Measurements from ENCODE around the gene CYSLTR2. TPM values are rescaled to one million over a fixed set of nuclear protein-coding genes. Genes with fewer than 3 reads are reported as not detected.

CYSLTR2 gene
- polyA plus RNA-seq, 1 donor from 2014 or later, result 0.19 TPM

GRCh38 chr13:48630291-48630690 lies 23.4 kb upstream of the CYSLTR2 start:
- H3K9ac ChIP-seq (ENCODE audit: low read length), result no peak overlapping the region
- H4K20me1 ChIP-seq (ENCODE audit: insufficient read depth), result no peaks in the 10 kb centered on the region
- H3K79me2 ChIP-seq (replicated peaks; ENCODE audit: insufficient read depth, low read length), result no peaks in the 10 kb centered on the region
- no peaks in the 10 kb centered on the region for H3K27me3 ChIP-seq (ENCODE audit: insufficient read depth, low read depth, low read length)
- H3K9me3 ChIP-seq (ENCODE audit: low read length), result no peaks in the 10 kb centered on the region
- no peak overlapping the region for H3K27ac ChIP-seq (ENCODE audit: low read length)
- no peak overlapping the region for H3K4me3 ChIP-seq (ENCODE audit: low read length)
- H3K9me2 ChIP-seq (ENCODE audit: insufficient read depth, low read length), result no peaks in the 10 kb centered on the region
- no peaks in the 10 kb centered on the region for H3F3A ChIP-seq (ENCODE audit: insufficient read depth, low read length, poor library complexity, severe bottlenecking)
- H3K36me3 ChIP-seq (ENCODE audit: insufficient read depth, low read length), result no peaks in the 10 kb centered on the region
- H3K4me2 ChIP-seq (ENCODE audit: low read length), result no peak overlapping the region
- H2AFZ ChIP-seq (ENCODE audit: low read depth, low read length), result no peak overlapping the region
- TF ChIP-seq POLR2AphosphoS5 (IDR thresholded peaks at IDR 0.05) (no peak), TAF1 (IDR thresholded peaks at IDR 0.05; ENCODE audit: low read depth) (no peak), RAD21 (conservative IDR thresholded peaks at IDR 0.05) (no peak), CTCF (IDR thresholded peaks at IDR 0.05; ENCODE audit: poor library complexity, severe bottlenecking) (no peak), MXI1 (conservative IDR thresholded peaks at IDR 0.05; ENCODE audit: poor library complexity, severe bottlenecking) (no peak), SMC3 (conservative IDR thresholded peaks at IDR 0.05; ENCODE audit: poor library complexity) (no peak)

DNA sequence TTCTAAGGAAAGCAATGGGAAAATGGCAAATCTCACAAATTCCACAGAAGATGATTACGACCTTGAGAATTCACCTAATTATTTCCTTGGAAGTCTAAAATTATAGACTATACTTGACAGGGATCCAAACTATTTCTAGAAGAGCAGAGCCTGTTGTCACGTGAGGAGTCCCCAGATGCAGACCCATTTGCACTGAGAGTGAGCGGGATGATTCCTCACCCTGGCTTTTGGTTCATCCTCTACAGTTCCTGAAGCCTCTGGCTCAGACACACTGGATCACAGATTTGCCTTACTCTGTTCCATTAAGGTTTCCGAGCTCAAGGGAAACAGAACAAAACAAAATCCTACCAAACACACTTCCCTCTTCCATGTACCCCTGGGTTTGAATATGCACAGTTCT lies 23.0 kb upstream of the CYSLTR2 start:
- no peaks in the 10 kb centered on the region for H3F3A ChIP-seq (ENCODE audit: insufficient read depth, low read length, poor library complexity, severe bottlenecking)
- H3K9me3 ChIP-seq (ENCODE audit: low read length), result no peaks in the 10 kb centered on the region
- H3K36me3 ChIP-seq (ENCODE audit: insufficient read depth, low read length), result no peaks in the 10 kb centered on the region
- H3K27ac ChIP-seq (ENCODE audit: low read length), result no peak overlapping the region
- no peak overlapping the region for H3K4me3 ChIP-seq (ENCODE audit: low read length)
- no peak overlapping the region for H2AFZ ChIP-seq (ENCODE audit: low read depth, low read length)
- no peak overlapping the region for H3K9ac ChIP-seq (ENCODE audit: low read length)
- TF ChIP-seq MXI1 (conservative IDR thresholded peaks at IDR 0.05; ENCODE audit: poor library complexity, severe bottlenecking), result no peak
- no peak for TF ChIP-seq EZH2 (IDR thresholded peaks at IDR 0.05; ENCODE audit: borderline replicate concordance, insufficient read depth, low read length, poor library complexity, severe bottlenecking)
- TF ChIP-seq EP300 (conservative IDR thresholded peaks at IDR 0.05; ENCODE audit: poor library complexity, severe bottlenecking), result no peak
- TF ChIP-seq CTCF (IDR thresholded peaks at IDR 0.05; ENCODE audit: poor library complexity, severe bottlenecking), result no peak
- TF ChIP-seq, protein P1, sequence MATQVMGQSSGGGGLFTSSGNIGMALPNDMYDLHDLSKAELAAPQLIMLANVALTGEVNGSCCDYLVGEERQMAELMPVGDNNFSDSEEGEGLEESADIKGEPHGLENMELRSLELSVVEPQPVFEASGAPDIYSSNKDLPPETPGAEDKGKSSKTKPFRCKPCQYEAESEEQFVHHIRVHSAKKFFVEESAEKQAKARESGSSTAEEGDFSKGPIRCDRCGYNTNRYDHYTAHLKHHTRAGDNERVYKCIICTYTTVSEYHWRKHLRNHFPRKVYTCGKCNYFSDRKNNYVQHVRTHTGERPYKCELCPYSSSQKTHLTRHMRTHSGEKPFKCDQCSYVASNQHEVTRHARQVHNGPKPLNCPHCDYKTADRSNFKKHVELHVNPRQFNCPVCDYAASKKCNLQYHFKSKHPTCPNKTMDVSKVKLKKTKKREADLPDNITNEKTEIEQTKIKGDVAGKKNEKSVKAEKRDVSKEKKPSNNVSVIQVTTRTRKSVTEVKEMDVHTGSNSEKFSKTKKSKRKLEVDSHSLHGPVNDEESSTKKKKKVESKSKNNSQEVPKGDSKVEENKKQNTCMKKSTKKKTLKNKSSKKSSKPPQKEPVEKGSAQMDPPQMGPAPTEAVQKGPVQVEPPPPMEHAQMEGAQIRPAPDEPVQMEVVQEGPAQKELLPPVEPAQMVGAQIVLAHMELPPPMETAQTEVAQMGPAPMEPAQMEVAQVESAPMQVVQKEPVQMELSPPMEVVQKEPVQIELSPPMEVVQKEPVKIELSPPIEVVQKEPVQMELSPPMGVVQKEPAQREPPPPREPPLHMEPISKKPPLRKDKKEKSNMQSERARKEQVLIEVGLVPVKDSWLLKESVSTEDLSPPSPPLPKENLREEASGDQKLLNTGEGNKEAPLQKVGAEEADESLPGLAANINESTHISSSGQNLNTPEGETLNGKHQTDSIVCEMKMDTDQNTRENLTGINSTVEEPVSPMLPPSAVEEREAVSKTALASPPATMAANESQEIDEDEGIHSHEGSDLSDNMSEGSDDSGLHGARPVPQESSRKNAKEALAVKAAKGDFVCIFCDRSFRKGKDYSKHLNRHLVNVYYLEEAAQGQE (IDR thresholded peaks at IDR 0.05; ENCODE audit: borderline replicate concordance), result no peak
- no peak for TF ChIP-seq RAD21 (conservative IDR thresholded peaks at IDR 0.05)
- TF ChIP-seq POLR2AphosphoS5 (IDR thresholded peaks at IDR 0.05), result no peak
- no peak for TF ChIP-seq TAF1 (IDR thresholded peaks at IDR 0.05; ENCODE audit: low read depth)
- TF ChIP-seq SMC3 (conservative IDR thresholded peaks at IDR 0.05; ENCODE audit: poor library complexity), result no peak
- H3K79me2 ChIP-seq (replicated peaks; ENCODE audit: insufficient read depth, low read length), result no peaks in the 10 kb centered on the region
- no peaks in the 10 kb centered on the region for H3K9me2 ChIP-seq (ENCODE audit: insufficient read depth, low read length)
- no peaks in the 10 kb centered on the region for H4K20me1 ChIP-seq (ENCODE audit: insufficient read depth)
- H3K4me2 ChIP-seq (ENCODE audit: low read length), result no peak overlapping the region
- no peaks in the 10 kb centered on the region for H3K27me3 ChIP-seq (ENCODE audit: insufficient read depth, low read depth, low read length)

Data from neural cell (in vitro differentiated cells).